NCI-H1930 (cell line): Measurements from ENCODE around the gene CLDN24.
"Not testable (repeated sequence)": the region's sequence is repeated elsewhere in the genome, so short reads cannot be mapped to it uniquely, and the experiment has no call there.

Experiments used
- DNase-seq, 2 experiments: peaks; one replicate each; lab custom pipeline; 2025; lab: John Stamatoyannopoulos, UW

Gene CLDN24

DNA sequence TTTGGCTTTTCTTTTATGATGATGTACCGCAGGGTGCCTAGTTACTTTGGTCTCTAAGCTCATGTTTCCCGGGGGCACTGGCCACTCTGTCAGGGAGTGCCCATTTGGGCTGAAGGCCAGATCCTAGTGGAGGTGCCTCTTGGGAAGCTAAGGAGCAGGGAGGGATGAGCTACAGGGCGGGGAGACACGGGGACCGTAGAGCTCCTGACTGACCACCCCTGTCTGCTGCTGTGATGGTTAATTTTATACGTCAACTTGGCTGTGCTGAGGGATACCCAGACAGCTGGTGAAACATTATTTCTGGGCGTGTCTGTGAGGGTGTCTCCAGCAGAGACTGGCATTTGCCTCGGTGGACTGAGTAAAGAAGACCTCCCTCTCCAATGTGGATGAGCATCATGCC, 24.9 kb upstream of the CLDN24 start:
- no peak for DNase-seq

DNA sequence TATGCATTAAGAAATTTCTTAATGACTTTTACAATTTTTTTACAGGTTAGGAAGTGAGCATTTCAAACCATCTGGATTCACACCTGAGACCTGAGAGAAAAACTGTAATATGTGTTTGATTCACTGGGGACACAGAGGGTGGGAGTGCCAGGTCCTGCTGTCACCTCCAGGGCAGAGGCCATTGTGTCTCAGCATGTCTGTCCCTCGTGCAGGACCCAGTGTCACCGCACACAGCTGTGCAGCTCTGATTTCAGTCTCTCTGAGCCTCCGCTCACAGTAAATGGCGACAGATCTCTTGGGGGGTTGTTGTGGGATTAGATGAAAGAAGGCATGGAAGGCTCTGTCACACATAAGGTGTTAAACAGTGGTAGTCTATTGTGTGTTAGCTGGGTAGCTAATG, 23.0 kb upstream of the CLDN24 start:
- DNase-seq = no peak

DNA sequence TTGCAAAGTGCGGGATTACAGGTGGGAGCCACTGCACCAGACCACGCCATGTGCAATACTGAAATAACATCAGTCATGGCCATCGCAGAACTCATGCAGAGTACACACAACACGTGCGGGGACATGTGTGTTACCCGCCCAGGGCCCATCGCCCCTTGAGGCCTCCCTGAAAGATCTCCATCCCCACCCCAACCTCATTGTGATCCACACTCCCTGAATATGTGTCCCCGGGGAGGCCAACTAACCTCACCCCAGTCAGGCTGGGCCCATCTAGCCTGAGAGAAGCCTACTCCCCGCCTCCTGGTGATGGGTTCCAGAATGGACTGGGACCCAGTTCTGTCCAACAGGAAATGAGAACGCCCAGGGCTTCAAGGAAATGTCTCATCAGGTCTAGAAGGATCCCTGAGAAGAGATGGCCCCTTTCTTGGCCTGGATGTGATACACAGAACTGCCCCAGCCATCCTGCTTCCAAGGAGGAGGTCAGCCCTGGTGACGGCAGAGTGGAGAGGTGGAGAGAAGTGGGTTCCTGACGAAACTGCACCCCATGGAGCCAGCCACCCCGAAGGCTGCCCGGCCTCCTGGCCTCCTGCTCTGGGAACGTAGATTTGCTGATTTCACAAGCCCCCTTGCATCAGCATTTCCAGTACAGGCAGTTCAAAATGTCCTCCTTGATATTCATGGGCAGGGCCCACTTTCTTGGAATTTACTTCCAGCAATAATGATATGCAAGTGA, 22.5 kb upstream of the CLDN24 start:
- no peak for DNase-seq

DNA sequence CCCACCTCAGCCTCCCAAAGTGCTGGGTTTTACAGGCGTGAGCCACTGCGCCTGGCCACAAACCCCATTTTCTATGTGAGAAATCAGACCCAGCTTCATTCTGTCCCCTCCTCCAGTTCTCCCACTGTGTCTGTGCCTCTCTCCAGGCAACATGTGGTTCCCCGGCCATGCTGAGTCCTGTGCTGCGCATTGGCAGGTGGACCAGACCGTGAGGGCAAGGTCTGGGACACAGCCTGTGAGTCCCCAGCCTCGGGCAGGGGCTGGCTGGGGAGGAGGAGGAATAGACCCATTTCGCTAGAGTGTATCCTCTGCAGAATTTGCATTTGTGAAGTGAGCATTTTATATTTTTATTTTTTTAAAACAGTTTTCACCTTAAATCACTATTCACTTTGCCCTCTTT, 21.5 kb upstream of the CLDN24 start:
- no peak for DNase-seq

DNA sequence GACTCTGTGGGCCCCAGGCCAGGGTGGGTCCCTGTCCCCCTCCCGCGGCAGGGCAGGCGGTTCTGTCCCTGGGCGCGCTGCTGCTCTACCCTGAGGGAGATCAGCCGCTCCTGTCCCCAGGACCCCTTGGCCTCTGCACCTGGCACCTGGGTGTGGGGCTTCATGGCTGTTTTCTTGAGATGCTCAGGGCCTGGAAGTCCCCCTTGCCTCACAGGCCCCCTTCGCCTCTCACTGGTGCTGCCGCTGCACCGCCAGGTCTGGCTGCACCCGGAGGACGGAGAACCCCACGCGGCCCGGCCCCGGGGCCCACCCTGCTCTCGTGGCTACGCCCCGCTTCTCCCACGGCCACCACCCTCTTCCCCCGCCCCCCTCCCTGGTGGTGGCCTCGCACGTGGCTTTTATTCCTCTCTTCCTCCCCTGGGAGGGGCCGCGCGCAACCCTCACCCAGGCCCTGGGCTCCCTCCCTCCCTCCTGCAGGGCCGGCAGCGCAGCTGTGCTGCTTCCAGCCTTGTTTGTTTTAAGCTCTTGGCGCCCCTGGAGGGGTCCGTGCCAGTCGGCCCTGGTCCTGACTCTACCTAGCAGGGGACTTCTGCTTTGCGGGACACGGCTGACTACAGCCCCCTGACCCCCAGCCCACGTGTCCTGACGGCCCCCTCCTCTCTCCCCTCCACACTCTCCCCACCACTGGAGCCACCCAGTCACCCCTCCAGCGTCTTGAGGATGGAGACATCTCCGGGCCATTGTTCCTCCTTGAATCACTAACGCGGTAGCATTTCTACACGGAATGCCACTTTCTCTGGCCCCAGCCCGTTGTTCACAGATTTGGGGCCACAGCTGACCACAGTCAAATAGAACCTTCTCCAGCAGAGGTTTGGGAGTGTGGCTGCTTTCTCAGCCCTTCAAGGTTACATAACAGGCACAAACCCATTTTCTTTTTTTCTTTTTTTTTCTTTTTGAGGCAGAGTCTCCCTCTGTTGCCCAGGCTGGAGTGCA, 20.6 kb upstream of the CLDN24 start:
- DNase-seq = no peak

DNA sequence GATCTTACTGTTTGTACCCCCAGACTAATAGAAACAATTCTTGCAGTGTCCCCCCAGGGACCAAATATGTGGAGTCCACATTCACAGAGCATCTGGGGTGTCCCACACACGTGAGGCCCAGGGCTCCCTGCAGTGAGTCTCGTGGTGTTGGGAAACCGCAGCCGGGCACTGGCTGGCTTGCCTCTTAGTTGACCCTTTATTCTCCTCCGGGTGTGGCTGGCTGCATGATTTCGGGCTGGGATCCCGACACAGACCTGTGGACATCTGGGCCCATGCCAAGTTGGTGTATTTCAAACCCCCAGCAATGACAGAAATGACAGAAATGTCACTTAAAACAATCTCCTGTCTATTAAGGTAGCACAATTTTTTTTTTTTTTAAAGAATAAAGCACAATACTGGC, 15.6 kb upstream of the CLDN24 start:
- DNase-seq = no peak

DNA sequence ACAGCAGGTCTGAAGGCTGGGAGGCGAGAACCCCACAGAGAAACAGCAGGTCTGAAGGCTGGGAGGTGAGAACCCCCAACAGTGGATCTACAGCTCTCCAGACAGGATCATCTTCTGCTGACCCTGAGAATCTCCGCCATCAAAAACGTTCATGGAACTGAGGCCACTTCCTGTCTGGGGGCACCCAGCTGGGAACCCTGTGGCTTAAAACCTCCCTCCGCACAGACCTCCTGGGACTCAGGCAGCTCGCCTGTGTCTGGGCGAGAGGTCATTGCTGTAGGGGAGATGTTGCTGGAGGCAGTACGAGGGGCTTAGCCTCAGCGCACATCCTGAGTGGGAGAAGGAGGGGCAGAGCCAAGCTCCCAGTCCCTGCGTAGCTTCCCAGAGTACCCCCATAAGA, 15.1 kb upstream of the CLDN24 start:
- no peak for DNase-seq

DNA sequence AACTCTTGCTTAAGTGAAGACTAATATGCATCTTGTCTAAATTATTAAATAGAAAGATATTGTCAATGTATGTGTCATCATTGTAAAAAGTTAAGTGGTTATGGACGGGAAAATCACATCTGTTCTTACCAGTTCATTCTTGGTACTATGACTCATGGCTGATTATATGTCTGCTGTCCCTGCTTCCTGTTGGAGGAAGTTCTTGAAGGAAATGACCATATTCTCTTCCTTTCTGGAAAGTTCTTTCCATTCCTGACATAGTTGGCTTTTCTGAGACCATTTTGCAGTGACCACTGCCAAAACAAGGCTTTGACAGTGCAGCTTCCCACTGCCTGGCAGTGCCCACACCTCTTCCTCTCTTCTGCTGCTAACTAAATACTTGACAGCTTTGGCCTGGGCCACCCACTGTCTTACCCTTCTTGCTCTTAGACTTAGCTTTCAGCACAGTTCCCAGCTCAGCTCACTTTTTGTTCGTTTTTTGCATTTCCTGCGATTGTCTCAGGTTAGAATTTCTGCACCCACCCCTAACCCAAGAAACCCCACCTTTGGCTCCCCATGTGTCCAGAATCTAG, 13.2 kb upstream of the CLDN24 start:
- DNase-seq = no peak

DNA sequence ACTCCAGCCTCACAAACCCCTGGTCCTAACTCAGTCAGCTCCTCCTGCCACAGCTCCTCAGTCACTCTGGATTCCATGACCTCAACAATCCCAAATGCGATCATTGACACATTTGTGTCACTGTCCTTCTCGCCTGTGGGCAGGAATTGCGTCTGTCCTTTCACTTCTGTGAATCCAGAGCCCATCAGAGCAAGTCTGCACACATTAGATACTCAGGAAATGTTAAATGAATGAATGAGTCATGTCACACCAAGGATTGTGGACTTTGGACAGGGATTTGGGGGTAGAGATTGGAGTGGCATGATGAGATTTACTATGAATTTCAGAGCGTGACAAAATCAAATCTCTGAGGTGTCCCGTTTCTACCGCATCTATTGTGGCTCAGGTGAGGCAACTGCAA, 11.8 kb upstream of the CLDN24 start:
- DNase-seq = peak in 1 of 2 experiments; percentile 21

DNA sequence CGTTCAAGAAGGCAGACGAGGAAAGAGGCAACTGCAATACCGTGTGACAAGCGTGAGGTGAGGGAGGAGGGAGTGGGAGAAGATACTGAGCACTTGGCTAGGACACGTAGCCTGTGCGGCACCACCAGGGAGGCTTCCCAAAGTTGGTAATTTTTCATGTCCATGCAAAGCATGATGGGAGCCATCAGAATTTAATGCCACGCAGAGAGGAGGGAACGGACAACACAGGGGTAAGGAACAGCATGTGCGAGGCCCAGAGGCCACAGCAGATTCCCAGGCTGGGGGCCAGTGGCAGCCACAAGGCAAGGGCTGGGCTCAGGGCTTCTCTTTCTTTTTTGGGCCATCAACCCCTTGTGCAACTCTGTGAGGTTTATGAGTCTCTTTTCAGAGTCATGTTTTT, 11.0 kb upstream of the CLDN24 start:
- no peak for DNase-seq

DNA sequence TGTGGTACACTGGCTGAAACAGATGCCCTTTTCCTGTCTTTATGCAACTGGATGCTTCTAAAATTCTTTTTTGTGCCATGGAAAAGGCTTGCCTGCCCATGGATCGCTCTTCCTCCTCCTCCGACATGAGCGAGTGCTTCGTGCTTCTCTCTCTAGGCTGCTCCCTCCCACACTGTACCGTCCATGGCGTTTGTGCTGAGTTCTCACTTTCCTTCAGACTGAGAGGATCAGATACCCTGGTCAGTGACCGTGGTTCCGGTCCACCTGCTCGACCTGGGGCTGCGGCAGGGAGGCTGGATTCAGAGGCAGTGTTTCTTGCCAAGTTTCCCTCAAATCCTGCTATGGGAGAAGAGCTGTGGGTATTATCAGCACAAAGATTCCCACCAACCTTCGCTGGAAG, 10.2 kb upstream of the CLDN24 start:
- no peak for DNase-seq

DNA sequence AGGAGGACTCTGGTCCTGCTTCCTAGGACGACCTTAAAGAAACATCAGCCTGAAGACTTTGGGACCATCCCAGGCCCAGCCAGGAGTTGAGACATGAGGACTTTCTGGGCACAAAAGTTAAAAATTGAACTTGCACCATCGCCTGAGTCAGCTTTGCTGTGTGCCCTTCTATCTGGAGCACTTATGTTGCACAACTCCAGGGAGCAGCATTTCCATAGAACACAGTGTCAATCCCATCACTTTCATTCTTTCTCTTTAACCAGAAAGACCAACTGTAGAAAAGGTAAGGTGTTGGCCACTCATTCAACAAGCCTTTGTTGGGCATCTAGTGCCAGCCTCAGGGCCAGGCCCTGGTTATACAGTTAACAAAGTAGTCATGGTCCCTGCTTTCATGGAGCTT, 8.6 kb upstream of the CLDN24 start:
- no peak for DNase-seq

DNA sequence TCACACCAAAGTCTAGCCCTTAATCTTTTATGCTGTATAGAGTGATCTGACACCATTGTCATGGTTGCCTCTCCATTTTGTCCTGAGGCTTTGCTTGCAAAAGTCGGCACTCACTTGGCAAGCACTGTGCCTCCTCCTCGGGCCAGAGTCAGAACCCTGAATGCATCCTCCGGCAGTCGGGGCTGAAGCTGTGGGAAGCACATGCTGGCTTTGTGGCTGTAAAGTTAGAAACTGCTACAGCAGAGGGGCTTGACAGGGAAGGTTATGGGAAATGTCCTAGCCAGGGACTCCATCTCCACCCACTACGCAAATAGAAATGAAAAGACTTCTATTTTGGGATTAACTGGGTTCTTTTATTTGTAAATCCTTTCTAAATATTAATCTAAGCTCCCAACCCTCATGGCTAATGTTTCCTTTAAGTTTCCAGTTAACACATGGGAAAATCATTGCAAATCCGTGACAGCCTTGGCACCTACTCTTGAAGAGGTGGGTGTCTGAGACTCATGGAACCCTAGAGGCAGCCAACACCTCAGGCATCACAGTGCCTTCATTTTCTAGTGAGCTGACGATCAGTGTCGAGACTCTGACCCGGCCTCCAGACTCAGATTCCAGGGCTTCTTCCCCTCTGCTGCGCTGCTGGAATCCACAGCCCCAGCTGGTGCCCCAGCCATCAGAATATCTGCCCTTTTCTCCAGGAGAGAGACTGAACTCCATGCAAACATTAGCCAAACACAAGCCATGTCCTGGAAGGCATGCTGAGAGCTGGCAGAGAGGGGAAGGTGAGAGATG, 7.9 kb upstream of the CLDN24 start:
- DNase-seq = no peak

DNA sequence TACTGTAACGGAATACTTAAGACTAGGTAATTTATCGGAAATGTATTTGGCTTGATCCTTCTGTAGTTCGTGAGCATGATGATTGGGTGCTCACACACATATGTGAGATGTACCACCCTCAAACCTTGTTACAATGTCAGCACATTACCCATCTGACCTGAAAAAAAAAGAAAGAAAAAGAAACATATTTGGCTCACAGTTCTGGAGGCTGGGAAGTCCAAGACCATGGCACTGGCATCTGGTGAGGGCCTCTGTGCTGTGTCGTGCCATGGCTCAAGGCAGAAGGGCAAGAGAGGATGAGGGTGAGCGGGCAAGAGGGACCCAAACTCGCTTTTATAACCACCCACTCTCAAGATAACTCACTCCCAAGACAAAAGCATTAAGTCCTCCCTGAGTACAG, 7.0 kb upstream of the CLDN24 start:
- no peak for DNase-seq

DNA sequence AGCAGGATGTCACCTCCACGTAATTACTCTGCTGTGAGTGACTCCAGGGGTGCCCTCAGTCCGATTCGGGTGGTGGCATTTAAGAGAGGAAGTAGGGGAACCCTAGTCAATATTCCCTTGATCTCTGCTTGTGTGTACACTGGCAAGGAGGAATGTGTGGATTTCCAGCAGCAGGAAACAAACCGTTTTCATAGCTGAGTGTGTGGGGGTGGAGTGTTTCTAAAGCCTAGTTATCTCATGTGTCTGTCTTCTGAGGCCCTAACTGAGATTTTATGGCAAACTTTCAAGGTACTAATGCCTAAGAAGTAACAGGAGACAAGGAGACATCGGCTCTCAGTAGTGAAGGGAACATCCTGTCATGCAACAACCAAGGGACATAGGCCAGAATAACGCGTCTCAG, 6.6 kb upstream of the CLDN24 start:
- no peak for DNase-seq

DNA sequence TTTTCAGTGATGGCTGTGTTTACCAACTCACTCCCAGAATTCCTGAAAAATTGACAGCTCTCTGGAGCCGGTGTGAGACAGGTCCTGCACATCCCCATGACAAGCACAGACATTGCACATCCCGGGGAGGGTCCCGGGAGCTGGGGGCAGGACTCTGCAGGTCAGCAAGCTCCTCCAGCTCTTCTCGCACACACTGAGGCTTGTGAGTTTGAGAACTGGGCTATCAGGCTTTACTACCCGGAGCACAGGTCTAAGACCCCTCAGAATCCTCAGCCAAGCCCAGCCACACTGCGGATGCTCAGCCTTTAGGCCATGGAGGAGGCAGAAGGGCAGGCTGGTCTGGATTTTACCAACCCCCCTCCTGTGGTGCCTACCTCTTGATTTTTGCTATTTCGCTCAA, 5.6 kb upstream of the CLDN24 start:
- DNase-seq = no peak

DNA sequence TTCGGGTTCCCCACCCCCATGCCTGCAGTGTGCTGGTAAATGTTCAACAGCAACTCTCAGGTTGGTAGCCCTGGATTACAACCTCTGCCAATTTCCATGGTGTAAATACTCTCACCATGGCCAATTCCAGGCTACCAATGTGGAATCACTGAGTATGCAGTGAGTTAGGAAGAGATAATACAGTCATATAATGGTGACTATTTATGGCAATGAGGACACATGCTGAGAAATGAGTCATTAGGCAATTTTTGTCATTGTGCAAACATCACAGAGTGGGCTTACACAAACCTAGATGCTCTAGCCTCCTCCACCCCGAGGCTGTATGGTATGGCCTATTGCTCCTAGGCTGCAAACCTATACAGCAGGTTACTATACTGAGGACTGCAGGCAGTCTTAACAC, 4.6 kb upstream of the CLDN24 start:
- no peak for DNase-seq

DNA sequence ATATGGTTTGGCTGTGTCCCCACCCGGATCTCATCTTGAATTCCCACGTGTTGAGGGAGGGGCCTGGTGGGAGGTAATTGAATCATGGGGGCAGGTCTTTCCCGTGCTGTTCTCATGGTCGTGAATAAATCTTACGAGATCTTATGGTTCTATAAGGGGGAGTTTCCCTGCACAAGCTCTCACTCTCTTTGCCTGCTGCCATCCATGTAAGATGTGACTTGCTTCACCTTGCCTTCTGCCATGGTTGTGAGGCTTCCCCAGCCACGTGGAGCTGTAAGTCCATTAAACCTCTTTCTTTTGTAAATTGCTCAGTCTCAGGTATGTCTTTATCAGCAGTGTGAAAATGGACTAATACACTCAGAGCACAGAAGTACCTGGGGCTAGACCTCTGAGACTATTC, 4.2 kb upstream of the CLDN24 start:
- DNase-seq = not testable (repeated sequence)

DNA sequence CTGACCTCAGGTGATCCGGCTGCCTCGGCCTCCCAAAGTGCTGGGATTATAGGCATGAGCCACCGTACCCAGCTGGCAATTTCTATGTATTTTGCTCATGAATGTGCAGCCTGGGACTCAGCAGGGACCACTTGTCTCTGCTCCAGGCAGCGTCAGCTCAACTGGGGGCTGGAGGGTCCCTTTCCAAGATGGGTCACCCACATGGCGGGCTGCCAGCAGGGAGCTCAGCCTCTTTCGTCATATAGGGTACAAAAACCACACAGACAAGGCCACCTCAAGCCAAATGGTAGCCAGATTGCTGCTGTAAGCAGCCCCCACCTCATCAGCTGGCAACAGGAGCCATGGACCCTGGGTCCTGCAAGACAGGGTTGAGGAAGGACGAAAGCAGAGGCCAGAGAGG, 2.4 kb upstream of the CLDN24 start:
- DNase-seq = no peak

DNA sequence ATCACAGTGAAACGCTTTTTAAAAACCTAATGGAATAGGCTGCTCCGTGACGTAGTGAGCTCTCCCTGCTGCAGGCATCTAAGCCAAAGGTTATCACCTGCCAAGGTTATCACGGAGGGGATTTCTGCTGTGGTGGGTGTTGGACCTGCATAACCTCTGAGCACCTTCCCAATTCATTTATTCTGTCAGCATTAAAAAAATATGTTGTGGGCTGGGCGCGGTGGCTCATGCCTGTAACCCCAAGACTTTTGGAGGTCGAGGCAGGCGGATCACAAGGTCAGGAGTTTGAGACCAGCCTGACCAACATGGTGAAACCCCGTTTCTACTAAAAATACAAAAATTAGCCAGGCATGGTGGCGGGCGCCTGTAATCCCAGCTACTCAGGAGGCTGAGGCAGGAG, 1.8 kb upstream of the CLDN24 start:
- not testable (repeated sequence) for DNase-seq

DNA sequence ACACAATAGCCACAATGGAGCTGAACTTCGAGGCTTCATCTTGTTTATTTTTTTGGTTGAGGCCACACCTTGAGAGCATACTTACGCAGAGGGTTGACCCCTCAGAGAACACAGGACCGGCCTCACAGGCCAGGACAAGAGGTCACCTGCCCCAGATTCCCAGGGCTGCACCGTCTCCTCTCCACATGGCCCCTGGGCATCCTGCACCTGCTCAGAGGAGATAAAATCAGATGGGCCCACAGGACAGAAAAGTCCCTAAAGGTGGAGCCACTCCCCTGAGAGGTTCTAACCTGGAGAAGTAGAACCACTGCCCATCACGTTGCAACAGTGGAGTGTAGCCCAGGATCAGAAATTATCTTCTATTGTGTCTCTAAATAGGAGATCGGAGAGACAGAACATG, 1.1 kb upstream of the CLDN24 start:
- no peak for DNase-seq

DNA sequence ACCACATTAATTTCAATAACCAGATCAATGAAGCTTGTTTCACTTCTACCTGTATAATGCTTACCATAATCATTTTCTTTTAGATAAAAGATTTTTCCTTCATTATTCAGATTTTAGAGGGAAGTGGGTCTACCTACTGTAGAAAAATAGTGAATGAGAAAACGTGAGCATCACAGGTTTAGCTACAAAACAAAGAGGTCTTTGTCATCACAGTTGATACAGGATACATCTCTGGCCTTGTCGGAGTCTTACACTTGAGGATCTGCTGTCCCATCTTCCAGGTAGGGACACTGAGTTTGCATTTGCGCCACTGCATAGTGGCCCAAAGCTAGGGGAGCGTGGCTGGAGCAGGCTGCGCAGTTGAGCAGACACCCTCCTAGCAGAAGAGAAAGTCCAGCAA, 710 bp downstream of the CLDN24 start:
- DNase-seq = no peak
